Iris pigment epithelial cell (primary cell): ENCODE results near the gene NCOR1.
"Not testable (repeated sequence)": the region's sequence is repeated elsewhere in the genome, so short reads cannot be mapped to it uniquely, and the experiment has no call there.

Experiments used
- DNase-seq: peaks from one replicate; pipeline ENCODE4 v3.0.0-alpha.2; 2011; ENCODE audit warnings: low read depth

NCOR1 gene

DNA sequence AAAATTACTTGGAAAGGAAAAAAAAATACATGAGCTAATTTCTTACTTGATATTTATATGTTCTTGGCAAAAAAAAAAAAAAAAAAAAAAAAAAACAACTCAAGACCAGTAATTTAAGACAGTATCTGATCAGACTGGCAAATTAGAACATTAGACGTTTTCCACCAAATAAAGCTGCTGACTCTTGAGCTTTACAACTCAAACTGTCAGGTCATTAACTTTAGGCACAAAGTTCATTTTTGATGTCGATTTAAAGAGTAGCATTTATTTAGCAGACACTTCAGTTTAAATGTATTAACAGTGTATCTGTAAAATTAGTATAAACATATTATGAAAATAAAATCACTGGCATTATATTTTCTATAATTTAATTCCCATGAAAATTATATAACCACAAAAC, 66.7 kb downstream of the NCOR1 start:
- no peak for DNase-seq

DNA sequence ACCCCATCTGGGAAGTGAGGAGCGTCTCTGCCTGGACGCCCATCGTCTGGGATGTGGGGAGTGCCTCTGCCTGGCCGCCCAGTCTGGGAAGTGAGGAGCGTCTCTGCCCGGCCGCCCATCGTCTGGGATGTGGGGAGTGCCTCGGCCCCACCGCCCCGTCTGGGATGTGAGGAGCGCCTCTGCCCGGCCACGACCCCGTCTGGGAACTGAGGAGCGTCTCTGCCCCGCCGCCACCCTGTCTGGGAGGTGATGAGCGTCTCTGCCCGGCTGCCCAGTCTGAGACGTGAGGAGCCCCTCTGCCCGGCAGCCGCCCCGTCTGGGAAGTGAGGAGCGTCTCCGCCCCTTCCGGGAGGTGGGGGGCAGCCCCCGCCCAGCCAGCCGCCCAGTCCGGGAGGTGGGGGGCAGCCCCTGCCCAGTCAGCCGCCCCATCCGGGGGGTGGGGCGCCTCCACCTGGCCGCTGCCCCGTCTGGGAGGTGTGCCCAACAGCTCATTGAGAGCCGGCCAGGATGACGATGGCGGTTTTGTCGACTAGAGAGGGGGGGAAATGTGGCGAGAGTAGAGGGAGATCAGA, 69.9 kb downstream of the NCOR1 start:
- not testable (repeated sequence) for DNase-seq

- no peak for DNase-seq
These were observed 73.6 kb downstream of the NCOR1 start for GRCh38 chr17:16141685-16142084.

- no peak for DNase-seq
These were observed 74.5 kb downstream of the NCOR1 start for GRCh38 chr17:16140854-16141253.

- DNase-seq = peak; percentile 64
These were observed 79.9 kb downstream of the NCOR1 start for GRCh38 chr17:16135461-16135860.

GRCh38 chr17:16131593-16131992, 83.7 kb downstream of the NCOR1 start:
- DNase-seq = no peak

- no peak for DNase-seq
These were observed 85.7 kb downstream of the NCOR1 start for GRCh38 chr17:16129441-16130205.

- no peak for DNase-seq
These were observed 91.8 kb downstream of the NCOR1 start for GRCh38 chr17:16123531-16123930.

- peak; percentile 27 for DNase-seq
These were observed 92.5 kb downstream of the NCOR1 start for GRCh38 chr17:16122697-16123434.

- no peak for DNase-seq
These were observed 93.4 kb downstream of the NCOR1 start for GRCh38 chr17:16121915-16122314.

DNA sequence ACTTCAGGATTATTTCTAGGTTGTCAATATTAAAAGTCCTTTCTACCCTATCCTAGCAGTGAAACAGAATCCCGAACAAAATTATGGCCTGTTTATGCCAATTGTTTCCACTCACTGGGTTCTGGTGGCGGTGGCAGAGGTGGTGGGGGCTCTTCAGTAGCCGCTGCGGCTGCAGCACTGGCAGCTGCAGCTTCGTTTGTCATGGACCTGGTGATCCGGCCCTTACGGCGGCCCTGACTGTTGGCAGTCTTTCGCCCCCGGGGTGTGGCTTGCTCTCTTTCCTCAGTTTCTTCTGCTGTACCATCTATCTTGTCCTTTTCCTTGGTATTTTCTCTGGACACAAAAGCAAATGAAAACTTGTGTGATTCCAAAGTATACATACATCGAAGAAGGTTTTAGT, 94.4 kb downstream of the NCOR1 start:
- DNase-seq = no peak

DNA sequence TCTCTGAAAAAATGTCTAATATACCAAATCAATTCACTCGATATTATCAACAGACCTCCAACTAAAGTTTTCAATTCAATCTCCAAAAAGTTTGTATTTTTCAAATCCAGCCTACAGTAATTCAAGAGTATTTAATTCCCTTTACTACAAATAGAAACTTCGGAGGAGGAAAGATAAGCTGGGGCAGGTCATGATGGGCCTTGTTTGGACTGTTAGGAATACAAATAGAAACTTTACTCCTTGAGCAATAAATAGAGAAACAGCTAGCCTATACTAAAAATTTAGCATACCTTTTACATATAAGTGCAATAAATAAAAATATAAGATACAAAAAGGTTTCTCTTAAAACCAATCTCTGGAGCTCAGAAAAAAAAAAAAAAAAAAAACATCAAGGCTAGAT, 98.2 kb downstream of the NCOR1 start:
- no peak for DNase-seq

GRCh38 chr17:16115077-16115698, 100.1 kb downstream of the NCOR1 start:
- not testable (repeated sequence) for DNase-seq

GRCh38 chr17:16108871-16109270, 106.5 kb downstream of the NCOR1 start:
- no peak for DNase-seq

GRCh38 chr17:16108386-16108785, 106.9 kb downstream of the NCOR1 start:
- no peak for DNase-seq

DNA sequence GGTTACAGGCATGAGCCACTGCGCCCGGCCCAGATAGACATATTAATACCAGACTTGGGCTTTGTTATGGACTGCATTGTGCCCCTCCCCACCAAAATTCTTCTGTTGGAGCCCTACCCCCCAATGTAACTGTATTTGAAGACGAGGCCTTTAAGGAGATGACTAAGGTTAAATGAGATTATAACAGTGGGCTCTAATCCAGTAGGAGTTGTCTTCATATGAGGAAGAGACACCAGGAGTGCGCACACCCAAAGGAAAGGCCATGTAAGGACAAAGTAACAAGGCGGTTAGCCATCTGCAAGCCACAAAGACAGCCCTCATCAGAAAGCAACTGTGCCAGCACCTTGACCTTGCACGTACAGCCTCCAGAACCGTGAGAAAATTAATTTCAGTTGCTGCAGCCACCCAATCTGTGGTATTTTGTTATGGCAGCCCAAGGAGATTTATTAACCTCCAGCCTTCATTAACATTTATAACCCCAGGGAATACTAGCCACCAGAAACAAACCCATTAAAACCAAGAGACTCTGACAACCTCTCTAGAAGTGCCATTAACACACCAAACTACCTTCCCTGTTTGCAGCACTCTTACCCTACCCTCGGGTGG, 108.1 kb downstream of the NCOR1 start:
- DNase-seq = no peak

GRCh38 chr17:16106161-16106891, 109.0 kb downstream of the NCOR1 start:
- DNase-seq = peak; percentile 73

DNA sequence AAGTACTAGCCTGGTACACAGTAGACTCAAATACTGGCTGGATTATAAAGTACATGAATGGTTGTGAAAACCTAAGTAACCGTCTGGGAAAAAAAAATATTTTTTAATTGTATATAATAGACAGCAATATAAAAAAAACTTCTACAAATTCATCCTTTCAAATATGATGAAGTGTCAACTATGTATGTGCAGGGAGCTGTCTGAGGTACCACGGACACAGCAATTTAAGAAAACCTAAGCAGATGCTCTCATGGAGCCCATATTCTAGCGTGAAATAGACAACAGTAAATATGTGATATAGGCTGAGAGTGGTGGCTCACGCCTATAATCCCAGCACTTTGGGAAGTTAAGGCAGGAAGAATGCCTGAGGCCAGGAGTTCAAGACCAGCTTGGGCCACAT, 111.1 kb downstream of the NCOR1 start:
- no peak for DNase-seq

- no peak for DNase-seq
These were observed 113.9 kb downstream of the NCOR1 start for GRCh38 chr17:16101440-16101839.

DNA sequence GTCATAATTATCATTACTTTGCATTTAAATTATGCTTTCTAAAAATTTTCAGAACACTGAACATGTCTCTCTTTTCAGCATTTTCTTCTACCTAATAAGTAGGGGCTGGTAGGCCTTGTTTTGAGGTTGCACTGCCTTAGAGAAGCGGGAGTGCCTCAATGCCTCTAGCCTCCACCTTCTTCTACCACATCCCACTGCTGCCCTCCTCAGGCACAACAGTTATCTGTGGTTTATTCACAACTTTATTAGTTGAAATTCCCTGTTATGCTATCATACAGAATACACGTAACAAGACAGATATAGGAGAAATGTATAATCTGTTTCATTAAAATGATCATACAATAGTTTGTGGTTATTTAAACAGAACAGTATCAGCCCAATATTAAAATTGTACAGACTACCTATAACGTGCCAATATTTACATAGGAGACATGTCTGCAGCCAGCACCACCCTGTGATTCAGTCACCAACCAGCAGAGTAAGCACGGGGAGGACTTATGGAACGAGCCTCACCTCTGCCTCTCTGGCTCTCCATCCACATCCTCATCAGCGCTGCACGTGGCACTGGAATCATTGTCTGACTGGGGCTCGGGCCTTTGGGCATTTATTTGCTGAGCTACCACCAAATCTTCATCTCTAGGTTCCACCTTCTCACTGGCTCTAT, 114.5 kb downstream of the NCOR1 start:
- DNase-seq = no peak

DNA sequence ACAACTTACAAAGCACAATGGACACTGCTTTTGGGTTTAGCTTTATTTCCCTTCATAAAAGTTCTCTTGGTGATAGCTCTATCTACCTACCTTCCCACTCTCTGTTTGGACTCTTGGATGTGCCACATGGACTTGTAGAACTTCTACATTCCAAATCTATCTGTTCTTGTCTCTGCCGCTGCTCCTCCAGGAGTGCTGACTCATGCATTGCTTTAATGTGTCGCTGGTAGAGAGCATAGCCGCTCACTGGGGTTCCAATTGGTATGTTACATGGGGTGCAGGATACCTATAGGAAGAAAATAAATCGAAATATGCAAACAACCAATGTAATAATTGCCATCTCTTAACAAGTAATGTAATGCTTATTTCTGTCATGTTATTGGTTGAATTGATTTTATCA, 123.6 kb downstream of the NCOR1 start:
- DNase-seq = peak; percentile 12
